HG03135 (cell line): Measurements from ENCODE around the gene SLIT3.

Source experiments
- ATAC-seq: cut with Tn5 transposase; IDR thresholded peaks from one replicate; pipeline ENCODE4 v1.9.1; 2021; ENCODE audit warnings: mild to moderate bottlenecking, moderate library complexity; ENCODE audit not compliant: unreplicated experiment

SLIT3 gene

DNA sequence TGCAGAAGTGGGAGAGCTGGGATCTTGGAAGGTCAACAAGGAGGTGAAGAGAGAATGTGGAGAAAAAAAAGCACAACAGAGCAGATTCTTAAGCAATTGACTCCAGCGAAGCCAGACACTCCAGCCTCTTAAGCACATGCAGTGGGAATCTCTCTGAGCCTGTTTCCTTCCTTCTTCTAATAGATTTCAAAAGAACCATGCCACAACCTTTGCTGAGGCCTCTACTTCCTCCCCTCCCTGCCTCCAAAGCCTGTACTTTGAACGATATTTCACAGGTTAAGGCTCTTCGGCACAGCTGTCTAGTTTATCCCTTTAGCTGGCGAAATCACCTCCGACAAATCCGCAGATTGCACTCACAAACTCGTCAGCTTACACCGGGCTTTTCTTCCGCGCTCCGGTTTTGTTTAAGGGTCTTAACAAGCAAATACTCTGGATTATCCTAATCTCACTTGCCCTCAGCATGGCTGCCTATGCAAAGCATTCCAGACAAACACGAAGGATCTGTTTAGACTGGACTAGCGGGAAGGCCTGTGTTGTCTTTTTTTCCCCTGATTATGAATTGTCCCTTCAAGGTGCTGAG, 510.2 kb downstream of the SLIT3 start:
- ATAC-seq, result no peak

DNA sequence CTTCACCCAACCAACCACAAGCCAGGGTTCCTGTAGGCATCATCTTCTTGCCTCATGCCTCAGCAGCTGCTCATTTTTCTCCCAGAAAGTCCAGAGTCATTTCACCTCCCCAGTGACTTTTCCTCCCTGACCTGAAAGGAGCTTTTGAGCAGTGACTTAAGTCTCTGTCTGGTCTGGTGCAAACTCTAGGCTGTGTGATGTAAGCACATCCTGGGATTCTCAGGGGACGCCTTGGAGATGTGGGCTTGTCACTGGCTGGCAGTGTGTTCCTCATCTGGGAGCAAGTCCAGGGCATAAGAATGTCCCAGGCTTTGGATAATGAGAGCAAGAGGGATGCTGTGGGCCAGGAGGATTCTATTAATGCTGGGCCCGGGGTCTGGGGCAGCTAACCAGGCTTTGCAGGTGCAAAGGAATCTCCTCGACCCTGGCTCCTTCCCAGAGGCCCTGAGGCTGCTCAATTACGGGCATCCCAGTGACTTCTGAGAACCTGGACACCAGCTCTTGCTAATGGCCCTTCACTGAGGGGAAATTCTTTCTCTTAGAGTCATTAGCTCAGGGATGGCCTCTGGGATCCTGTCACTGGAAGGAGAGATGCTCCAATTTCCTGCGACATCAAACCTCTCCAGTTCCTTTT, 510.8 kb downstream of the SLIT3 start:
- no peak for ATAC-seq

DNA sequence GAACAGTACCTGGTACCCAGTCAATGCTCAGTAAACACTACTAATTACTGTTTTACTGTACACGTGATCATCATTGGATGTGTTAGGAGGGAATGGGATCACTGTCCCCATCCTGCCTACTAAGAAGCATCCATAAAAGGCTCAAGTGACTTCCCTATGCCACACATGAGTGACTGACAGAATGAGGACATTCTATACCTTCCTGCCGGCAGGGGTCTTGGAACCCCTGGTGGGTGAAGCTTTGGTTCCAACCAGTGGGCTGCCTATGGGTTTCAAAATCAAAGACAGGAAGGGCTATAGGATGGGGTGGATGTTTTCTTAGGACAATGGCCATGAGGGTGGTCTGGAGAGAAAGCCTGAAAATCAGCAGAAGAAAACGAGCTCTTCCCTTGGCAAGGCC, 512.2 kb downstream of the SLIT3 start:
- no peak for ATAC-seq

DNA sequence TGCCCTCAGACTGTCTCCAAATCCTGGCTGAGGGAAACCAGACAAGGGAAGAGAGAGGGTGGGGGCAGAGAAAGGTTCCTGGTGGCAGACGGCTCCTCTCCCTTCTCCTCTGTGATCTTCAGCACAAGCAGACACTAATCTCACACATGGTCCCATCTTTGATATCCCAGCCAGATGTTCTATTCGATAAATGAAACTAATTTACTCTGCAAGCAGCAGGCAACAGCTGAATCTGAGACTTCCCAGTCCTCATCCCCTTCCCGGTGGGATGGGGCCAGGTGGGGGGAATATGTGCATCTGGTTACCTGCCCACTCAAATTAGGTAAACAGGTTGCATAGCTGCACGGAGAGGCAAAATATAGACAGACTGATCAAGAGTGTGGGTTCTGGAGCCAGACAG, 512.8 kb downstream of the SLIT3 start:
- ATAC-seq, result no peak

DNA sequence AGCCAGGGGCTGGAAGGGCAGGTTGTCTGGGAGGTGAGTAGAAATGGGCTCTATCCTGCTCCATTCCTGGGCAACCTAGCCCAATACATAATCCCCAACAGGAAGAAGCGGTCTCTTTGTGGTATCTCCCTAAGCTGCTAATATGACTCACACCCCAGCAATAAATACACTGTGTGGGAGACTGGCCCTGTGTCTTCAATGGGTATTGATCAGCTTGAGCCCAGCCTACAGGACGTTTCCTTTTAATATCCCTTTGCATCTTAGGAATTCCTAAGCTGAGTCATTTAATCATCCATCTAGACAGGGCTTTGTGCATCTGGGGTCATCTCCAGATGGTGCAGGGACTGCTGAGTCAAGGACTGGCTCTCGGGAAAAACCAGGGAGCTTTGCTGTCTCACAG, 514.8 kb downstream of the SLIT3 start:
- ATAC-seq, result no peak

DNA sequence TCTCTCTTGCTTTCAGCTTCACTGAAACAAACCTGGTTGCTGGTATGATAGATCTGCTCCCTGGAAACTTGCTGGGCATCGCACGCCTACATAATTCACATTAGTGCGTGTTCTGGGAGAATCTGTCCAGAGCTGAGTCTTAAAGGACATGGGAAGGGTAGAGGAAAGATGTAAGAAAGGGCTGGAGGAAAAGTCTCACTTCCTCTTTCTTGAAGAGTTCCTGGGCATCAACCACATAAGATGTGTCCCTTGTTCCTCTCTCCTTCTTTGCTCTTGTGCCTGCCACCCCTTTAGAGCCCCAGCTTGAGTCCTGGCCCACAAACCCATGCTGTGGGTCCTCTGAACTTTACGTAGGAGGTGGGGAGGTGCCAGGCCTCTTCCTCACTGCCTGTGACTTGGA, 516.5 kb downstream of the SLIT3 start:
- ATAC-seq, result no peak

DNA sequence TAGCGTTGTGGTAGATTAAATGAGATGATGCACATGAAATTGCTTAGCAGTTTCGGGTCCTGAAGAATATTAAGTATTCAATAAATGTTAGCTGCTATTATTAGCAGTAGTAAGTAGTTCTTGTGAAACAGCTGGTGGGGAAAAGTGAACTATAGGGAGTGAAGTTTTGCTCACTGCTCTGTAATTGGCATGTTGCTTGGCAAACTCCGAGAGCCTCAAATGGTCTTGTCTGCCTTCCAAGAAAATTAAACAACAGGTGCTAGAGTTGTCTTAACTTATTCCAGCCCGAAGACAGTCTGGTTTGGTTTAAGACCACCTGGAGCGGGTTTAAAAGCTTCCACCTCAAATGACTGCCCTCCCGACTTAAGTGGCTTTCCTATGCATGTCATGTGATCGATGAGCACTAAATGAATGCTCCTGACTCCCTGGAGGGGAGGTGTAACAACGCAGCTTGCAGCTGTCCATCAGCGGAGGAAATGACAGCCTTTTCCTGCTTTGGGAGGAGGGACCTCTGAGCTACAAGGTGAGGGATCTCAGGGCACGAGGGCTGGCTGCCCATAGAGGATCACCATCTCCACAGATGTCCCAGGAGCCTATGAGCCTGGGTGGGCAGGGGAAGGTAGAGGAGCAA, 518.9 kb downstream of the SLIT3 start:
- ATAC-seq, result no peak

DNA sequence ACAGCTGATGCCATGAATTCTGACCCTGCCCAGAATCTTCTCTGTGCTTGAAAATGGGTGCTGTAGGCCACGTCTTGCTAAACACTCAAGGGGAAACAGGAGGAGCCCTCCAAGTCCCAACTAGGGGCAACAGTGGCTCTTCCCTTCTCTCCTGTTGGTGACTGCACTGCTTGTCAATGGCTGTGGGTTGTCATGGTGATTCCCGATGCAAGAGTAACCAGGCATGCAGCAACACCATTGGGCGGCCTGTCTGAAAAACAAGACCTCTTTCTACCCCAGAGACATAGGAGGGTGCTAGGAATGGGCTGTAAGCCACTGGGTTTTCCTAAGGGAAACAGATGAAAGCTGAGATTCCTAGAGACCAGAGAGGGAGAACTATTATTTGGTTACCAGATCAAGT, 520.1 kb downstream of the SLIT3 start:
- no peak for ATAC-seq

DNA sequence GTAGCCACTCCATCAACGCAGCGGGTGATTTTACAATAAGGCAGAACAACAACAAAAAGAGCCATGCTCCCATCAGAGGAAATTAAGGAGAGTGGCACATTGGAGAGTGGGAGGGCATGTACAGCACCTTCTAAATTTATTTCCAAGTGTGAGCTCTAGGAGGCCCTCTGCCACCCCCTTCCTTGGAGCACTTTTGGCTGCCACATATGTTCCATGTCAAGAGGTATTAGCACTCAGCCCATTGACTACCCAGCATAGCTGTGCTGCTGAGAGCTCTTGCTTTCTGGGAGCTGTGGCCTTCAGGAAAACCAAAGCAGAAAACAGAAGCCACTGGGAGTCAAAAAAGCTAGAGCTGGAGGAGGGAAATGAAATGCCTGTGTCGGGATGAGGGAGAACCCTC, 521.6 kb downstream of the SLIT3 start:
- no peak for ATAC-seq

DNA sequence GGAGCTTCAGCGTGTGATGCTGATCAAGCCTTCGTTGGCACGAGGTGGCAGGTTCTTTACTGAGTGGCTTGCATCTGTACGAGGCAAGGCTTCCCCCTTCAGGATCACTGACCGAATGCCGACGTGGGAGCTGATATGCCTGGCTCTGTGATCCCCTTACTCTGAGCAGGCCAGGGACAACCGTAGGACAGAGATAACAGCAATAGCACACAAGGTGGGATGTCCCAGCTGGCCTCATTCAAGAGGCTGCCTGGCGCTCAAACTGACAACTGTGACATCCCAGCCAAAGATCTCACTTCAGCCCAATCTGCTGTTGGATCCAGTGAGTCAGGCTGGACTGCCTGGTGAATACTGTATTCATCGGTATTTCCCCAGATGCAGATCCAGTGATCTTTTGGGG, 522.4 kb downstream of the SLIT3 start:
- no peak for ATAC-seq

DNA sequence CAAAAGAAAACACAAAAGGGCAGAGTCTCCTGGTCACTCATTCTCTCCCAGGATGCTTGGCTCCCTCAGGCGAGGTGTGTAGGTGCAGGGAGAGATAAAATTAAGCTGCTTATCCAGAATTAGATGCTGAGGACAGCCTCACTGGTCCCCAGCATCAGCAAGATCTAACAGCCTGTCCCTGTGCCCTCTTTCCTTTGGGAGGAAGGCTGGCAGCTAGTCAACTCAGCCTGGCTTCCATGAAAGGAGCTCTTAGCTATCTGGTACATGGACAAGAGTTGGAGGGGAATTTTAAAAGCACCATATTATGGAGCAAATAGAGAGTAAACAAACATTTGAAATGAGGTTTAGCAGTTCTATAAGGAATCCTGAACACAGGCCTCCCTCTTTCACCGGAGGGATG, 523.3 kb downstream of the SLIT3 start:
- no peak for ATAC-seq

DNA sequence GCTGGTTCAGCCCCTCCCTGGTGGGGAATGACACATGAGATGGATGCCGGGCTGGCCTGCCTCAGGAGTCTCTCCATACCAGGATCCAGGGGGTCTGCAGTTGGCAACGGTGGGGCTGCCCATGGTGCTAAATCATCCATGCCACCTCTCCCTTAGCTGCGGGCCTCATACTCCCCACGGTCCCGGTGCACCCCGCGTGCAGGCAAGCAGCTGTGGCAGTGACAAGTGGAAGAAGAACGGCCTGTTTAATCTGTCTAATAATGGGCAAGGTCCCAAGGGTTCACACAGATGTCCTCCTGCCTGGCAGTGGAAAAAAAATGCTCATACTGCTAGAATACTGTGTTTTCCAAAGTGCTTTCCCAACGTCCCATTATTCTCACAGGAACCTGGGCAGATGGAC, 524.9 kb downstream of the SLIT3 start:
- no peak for ATAC-seq

DNA sequence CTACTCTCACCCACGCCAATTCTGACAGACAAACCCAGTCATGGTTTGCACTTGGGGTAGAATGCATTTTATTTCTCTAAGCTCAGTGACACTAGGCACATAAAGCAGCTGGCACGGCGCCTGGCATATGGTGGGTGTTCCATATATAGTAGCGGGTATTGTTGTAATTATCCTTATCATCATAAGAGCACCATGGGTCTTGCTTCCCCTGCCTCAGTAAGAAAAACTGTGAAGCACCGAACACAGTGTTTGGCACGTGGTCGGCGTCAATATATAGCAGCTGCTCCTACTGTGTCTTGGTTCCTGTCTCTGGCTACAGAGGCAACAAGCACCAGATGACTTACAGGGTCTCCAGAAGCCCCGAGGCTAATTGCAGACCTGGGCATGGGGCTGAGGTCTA, 527.7 kb downstream of the SLIT3 start:
- ATAC-seq, result no peak

DNA sequence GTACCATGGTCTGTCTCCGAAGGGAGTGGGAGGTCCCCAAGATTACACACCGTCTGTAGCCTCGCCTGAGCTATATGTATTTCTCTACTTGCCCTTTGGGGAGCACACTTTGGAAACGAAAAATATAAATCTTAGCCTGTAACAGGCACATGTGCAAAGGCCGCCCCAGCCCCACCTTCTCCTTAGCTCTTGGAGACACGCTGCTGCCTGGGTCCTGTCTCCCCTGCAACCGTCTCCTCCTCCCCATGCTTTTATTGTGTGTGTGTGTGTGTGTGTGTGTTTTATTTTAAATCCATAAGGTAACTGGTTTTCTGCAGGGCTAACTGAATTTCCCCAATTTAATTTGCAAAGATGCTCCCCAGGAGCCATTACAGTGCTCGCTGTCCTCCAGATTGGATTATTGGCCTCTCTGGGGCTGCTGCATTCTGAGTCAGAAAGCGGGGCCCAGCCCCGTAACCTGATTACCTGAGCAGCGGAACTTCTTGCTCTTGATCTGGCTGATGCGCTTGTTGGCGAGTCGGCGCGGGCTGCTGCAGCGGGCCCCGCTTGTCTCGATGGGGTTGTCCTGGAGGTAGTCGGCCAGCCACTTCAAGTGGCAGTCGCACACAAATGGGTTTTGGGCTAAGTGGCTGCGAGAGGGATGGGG, 528.5 kb downstream of the SLIT3 start:
- ATAC-seq, result no peak

DNA sequence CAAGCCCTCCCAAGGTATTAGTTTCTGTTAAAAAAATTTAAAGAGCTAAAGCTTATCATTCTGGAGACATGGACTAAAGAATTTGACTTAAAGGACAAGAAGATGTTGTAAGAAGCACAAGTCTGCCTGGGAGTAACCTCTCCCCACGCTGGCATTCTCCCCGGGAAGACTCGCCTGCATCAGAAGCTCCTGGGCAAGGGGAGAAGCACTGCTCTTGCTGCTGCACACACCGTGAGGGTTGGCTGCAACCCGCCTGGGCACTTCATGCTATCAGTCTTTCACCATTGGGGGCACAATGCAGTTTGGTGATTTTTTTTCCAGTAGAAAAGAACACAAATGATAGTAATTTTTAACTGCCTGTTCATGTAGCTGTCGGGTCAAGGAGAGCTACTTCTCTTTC, 529.3 kb downstream of the SLIT3 start:
- ATAC-seq, result no peak

DNA sequence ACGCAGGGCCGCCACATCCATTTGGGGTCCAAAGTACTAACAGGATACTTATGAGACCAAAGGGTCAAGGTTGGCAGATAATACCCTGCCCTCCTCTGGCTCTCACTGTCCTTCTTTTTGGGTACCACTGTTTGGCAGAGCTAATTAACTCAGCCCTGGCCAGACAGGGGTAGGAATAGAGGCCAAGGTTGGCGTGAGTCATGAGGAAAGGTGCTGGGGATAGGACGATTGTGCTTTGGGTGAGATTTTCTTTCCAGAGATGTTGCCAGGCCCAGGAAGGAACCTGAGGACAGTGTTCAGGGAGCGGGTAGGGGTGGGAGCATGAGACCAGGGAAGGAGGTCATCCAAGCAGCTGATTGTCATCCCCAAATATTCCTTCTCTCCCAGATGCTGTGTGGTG, 529.9 kb downstream of the SLIT3 start:
- ATAC-seq, result no peak

DNA sequence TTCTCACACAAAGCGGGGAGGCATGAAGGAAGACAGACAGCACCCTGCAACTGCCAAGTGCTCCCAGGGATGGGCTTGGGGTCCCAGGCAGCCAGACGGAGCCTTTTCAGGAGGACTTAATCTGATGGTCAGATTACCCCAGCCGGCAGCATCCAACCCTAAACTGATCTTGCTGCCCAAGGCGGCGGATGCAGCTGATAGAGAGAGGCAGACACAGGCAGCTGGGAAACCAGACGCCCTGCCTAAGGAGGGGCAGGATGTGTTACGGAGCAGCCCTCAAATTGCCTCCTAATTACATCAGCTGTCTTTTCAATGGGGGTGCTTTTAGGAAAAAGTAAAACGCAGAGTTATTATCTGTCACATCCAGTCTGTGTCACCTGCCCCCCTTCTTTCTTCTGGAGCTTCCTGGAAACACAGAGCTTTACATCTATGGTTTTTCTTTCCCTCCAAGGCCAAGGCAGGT, 530.9 kb downstream of the SLIT3 start:
- no peak for ATAC-seq

DNA sequence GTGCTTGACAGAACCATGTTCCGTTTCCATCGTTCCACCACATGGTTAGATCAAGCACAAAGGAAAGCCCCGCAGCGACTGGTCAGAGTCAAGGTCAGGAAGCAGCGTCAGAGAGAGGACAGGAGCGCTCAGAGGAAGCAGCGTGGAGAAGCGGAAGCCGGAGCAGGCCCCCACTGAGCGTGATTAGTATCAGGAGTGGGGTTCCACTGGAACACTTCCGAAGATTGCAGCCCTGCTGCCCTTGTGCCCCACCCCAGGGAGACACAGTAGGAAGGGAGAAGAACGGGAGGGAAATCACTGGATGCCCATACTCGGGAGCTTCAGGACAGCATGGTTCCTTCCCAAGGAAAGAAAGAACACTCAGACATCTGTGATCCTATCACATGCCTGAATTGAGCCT, 532.8 kb downstream of the SLIT3 start:
- no peak for ATAC-seq

DNA sequence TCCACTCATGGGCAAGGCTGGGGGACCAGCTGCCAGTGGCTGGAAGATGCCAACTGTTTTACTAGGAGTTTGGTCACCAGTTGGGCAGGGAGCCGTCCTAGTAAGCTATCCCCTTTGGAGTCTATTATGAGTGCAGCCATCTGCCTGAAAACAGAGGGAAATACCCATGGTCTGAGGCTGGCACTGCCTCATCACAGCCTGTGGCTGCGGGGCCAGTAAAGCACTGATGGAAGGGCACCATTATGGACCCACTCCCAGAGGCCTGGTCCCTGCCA, 534.6 kb downstream of the SLIT3 start:
- ATAC-seq, result no peak

DNA sequence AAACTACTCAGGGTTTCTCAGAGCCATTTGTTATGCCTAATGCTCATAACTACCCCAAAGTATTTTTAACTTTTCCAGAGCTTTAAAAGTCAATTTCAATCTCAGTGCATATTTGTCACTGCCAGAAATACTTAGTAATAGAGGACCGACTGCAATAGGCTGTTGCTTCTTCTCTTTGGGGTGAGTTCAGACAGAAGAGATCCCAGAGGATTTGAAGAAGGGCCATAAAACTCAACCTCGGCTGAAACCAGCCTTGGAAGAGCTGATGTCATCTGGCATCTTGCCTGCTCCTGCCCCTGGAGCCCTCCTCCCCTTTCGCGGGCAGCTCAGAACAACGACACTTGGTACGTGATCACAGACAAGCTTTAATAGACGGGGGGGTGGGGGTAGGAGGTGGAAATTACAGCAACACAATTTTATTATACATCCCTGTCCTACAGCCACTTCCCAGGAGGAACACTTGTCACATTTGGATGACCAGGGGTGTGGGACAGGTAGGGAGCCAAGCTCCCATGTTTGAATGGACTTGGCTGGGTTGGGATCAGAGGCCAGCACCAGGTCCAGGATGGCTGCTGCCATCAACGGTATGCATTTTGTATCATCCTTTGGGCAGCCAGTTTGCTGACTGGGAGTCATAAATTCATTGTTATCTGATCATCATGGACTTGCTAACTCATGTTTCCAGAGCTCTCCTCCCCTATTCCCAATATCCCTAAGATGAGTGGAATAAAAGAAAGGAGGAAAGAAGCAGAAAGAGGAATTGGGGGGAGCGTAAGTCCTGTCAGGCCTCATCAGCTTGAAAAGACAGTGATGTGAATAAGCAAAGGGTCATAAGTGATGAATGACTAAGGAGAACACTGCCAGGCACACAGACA, 535.2 kb downstream of the SLIT3 start:
- no peak for ATAC-seq

DNA sequence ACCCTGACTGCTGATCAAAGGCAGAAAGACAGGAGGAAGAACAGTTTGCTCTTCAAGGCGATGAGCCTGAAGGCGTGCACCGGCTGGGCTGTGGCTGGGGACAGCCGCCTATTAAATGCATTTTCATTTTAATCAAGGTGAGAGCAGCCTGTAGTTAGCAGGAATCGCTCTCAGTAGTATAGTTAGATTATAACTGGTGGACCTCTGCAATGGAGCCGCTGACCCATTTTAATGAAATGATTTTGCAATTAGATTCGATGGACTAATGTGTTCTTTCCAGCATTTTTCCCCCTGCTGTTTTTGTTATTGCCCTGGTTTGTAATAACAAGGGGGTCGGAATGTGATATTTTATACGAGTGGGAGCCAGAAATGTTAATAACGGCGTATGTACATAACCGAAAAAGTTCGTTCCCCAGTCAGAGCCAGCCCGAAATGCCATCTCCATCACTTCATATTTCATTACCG, 535.8 kb downstream of the SLIT3 start:
- ATAC-seq, result no peak
